NCI-H510A treated with DMSO at 0.1 percent for 48 hours (cell line): Measurements from ENCODE around the gene GMPR2.

Source experiments
- DNase-seq: peaks from one replicate; lab custom pipeline; 2025; lab: John Stamatoyannopoulos, UW

GMPR2 gene

GRCh38 chr14:24232645-24233537 is at the start of gene GMPR2:
TSS of gene GMPR2 (plus strand) at chr14:24232929. CDS start at chr14:24233254, 325 bp downstream.
- no peak for DNase-seq

DNA sequence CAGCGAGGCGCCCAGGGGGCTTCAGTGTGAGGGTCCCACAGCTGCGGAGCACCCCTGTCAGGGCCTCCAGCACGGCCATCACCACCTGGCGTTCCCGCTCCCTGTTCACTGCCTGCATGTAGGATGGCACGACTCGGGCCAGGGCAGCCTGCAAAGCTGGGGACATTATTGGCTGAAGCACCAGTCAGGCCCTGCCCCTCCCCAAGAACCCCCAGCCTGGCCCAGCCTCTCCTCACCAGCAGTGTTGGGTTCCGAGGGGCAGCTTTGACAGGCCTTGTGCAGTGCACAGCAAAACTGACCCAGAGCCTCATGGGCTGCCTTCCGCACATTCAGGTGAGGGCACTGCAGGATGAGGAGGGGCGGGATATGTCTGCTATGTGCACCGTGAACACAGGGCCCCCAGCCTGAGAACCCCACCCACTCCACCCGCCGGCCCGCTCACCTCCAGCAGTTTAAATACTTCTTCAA is 49.7 kb upstream of the GMPR2 start:
- DNase-seq = no peak

DNA sequence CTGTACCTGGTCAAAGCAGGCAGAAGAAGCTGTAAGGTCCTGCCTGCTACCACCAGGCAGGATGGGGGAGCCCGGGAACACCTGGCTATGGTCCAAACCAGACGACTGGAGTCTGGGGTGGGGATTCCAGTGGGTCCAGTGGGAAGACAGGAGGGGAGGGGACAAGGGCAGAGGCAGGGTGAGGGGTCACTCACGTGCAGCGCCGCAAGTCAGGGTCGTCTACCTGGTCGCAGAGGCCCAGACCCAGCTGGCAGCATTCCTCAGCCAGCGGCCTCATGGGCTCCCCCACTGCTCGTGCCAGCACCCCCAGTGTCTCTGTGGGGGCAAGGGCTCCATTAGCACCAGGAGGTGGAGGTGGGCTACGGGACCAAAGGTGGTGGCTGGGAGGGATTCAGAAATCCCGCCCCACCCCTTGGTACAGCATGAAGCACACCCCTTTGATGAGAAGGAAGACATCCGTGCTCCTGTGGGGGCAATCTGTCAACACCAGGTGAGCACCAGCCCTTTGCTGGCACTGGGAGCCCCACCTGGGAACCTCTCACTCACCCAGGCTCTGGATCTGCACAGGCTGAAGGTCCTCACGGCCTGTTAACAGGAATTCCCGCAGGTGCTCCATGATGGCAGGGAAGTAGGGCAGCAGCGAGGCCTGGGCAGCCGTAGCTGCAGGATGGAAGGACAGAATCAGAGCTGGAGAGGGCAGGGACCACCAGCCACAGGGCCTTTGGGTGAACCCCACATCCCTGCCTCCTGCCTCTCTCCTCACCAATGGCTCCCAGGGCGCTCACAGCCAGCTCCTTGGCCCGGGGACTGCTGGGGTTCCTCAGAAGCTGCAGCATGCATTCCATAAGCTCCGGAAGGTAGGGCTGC is 48.4 kb upstream of the GMPR2 start:
- DNase-seq = no peak

DNA sequence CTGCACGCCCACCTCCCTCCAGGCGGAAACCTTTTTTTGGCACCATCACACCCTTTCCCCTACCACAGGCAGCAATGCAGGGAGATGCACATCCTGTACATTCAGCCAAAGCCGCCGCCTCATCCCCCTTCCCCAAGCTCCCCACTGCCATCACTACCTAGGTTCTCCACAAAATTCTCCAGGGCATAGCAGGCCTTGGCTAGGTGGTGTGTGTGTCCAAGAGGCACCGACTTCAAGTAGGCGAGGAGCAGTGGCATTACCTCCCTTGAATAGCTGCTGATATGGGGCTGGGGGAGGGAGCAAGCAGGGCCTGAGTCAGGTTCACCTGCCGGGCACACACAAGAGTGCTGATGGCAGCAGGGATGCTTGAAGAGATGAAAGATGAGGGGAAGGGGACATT is 47.7 kb upstream of the GMPR2 start:
- DNase-seq = no peak

DNA sequence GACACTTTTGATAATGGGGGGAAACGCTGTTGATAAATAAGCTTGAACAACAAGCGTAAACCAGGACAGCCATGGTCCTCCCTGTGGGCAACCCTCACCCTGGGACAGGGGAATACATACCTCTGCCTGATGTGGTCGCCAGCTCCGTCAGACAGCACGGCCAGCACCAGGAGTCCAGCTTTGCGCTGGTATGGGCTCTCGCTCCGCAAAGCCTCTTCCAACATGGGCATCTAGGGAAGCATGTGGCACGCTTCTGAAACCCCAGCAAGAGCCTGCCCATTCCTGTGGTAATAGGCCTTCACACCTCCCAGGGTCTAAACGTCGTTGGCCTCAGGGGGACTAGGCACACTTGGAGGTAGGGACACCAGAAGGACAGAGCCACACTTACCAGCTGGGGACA is 47.0 kb upstream of the GMPR2 start:
- DNase-seq = no peak

DNA sequence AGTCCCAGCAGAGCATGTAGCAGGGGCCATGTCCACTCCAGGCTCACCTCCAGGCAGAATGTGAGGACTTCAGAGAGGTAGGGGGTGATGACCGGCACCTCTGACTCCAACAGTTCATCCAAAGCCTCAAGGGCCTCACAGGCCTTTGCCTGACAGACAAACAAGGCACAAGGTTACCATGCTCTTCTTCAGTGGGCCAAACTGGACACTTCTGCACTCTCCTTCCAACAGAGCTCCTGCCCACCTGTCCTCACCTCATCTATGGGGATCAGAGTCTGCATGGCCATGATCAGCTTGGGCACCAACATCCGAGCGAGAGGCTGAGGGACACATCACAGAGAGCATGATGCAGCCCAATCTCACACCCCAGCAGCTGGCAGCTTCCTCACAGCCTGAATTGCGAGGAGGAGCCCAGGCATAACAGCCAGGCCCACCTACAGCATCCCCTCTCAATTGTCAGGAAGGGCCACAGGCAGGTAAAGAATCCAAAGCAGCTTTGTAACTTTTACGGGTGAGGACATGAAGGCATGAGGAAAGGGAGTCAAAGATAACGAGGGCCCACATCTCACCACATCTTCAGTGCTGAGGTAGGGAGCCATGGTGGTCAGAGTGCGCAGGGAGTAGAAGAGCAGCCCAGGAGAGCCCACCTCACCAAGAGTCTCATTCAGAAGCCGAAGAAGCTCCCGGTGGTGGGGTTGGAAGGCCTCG is 45.7 kb upstream of the GMPR2 start:
- DNase-seq = no peak

- DNase-seq = no peak
Measured at GRCh38 chr14:24187539-24187915, 45.2 kb upstream of the GMPR2 start.

- peak; percentile 96 for DNase-seq
Measured at GRCh38 chr14:24188251-24189058, 44.3 kb upstream of the GMPR2 start, which contains the start of gene IPO4. TSS of gene IPO4 (minus strand) at chr14:24188816. CDS start at chr14:24188787, 29 bp downstream.

- DNase-seq = no peak
Measured at GRCh38 chr14:24189059-24189375, 43.7 kb upstream of the GMPR2 start.

DNA sequence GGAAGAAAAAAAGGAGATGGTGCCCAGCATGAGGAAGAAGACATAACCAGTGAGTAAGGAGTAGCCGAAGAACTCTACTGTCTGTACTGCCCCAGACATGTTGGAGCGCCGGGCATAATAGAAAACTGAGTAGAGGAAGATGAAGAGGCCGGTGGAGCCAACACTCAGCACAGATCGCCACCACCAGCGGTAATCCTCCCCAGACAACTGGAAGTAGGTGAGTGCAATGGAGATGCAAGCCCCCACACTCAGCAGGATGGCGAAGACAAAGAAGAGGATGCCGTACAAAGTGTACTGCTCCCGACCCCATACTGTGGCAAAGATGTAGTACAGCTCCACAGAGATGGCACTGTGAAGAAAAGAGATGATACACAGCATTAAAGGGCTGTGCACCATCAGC is 43.3 kb upstream of the GMPR2 start:
- no peak for DNase-seq

- DNase-seq = no peak
Measured at GRCh38 chr14:24190416-24190815, 42.3 kb upstream of the GMPR2 start.

GRCh38 chr14:24192933-24193332 is 39.8 kb upstream of the GMPR2 start:
- DNase-seq = no peak

- no peak for DNase-seq
Measured at GRCh38 chr14:24194186-24194872, 38.4 kb upstream of the GMPR2 start.

- DNase-seq = no peak
Measured at GRCh38 chr14:24194873-24195185, 37.9 kb upstream of the GMPR2 start.

- peak; percentile 39 for DNase-seq
Measured at GRCh38 chr14:24195186-24196070, 37.3 kb upstream of the GMPR2 start, which contains the start of gene TM9SF1. TSS of gene TM9SF1 (minus strand) at chr14:24195441. CDS start at chr14:24195019, 422 bp downstream.

DNA sequence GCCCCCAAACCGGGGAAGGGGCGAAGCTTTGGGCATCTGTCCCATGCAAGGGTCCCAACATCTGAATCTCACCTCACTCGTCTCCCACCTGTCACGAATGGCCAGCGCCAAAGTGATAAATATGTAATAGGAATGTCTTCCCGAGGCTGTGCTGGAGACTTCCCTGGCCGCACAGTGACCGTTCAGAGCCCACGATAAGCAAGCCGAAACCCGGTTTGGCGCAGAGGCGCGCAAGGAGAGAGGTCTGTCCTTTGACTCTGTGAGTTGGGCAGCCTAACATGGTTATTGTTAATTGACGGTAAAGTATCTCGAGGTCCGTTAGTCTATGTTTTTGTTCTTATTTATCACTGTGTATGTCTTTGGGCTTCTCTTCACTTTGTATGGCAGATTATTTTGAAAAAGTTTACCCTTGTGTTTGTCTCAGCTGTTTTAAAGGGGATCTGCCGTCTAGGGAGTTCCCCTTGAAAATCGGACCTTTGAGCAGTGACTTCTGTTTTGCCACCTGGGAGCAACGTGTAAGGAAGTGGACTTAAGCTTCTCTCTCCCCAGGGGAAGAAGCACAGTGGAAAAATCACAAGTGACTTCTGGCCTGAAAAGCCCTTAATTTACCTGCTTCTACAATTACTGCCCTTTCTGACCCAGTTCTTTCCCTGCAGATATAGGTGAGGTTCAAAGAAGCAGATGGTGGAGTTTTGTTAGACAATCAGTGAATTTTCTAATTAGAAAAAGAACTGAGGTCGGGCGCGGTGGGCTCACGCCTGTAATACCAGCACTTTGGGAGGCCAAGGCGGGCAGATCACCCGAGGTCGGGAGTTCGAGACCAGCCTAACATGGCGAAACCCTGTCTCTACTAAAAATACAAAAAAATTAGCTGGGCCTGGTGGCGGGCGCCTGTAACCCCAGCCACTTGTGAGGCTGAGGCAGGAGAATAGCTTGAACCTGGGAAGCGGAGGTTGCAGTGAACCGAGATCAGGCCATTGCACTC is 36.4 kb upstream of the GMPR2 start:
- no peak for DNase-seq

- no peak for DNase-seq
Measured at GRCh38 chr14:24197056-24197450, 35.7 kb upstream of the GMPR2 start.

- DNase-seq = no peak
Measured at GRCh38 chr14:24198814-24199524, 33.8 kb upstream of the GMPR2 start.
